OCI-LY7 (cell line): ENCODE measurements around the gene MAPK14. TPM values are rescaled to one million over a fixed set of nuclear protein-coding genes. Genes with fewer than 3 reads are reported as not detected.
"Not testable (repeated sequence)": the region's sequence is repeated elsewhere in the genome, so short reads cannot be mapped to it uniquely, and the experiment has no call there.

Source experiments
- BruUV-seq: library from RNA; stranded (reverse); fragments of 400-500 nt; replicated peaks from 2 replicates; lab custom pipeline; 2021; lab: Mats Ljungman, UMichigan
- CTCF ChIA-PET: fragments of 300-600 bp; sonication (Branson Sonifier 250); formaldehyde crosslinking; loops from one replicate; lab custom pipeline; 2022; ENCODE audit warnings: antibody characterized with exemption; ENCODE audit not compliant: unreplicated experiment; lab: Charles Lee
- POLR2A ChIA-PET: fragments of 300-600 bp; sonication (Branson Sonifier 250); formaldehyde crosslinking; loops from one replicate; lab custom pipeline; 2022; ENCODE audit warnings: antibody characterized with exemption; lab: Charles Lee
- DNase-seq: peaks from one replicate; pipeline ENCODE4 v3.0.0-alpha.2; 2015; ENCODE audit warnings: low spot score
- H2AFZ ChIP-seq: fragments of 200-600 bp; sonication (generic), shearing (Covaris generic); 2 replicates; pipeline ENCODE4 v1.6.1; 2014; ENCODE audit warnings: mild to moderate bottlenecking, antibody characterized with exemption, low read length, moderate library complexity
- H3K27ac ChIP-seq: fragments of 200-600 bp; sonication (generic); 2 replicates; pipeline ENCODE4 v1.5.1; 2014; ENCODE audit warnings: mixed run types, low read depth, mild to moderate bottlenecking, moderate library complexity, low read length, inconsistent platforms; ENCODE audit not compliant: poor library complexity, severe bottlenecking
- H3K36me3 ChIP-seq: fragments of 200-600 bp; sonication (generic); 2 replicates; pipeline ENCODE4 v1.6.1; 2014; ENCODE audit warnings: mild to moderate bottlenecking, antibody characterized with exemption, low read length, moderate library complexity, mixed read lengths; ENCODE audit not compliant: insufficient read depth
- H3K4me1 ChIP-seq: fragments of 200-600 bp; sonication (generic); 2 replicates; pipeline ENCODE4 v1.5.1; 2014; ENCODE audit warnings: mild to moderate bottlenecking, low read length; ENCODE audit not compliant: insufficient read depth, poor library complexity, severe bottlenecking
- H3K4me2 ChIP-seq: fragments of 200-600 bp; sonication (generic); 2 replicates; pipeline ENCODE4 v1.6.1; 2014; ENCODE audit warnings: mild to moderate bottlenecking, low read length
- H3K4me3 ChIP-seq: fragments of 200-600 bp; sonication (generic); 2 replicates; pipeline ENCODE4 v1.5.1; 2014; ENCODE audit warnings: mild to moderate bottlenecking, low read depth, low read length; ENCODE audit not compliant: poor library complexity, severe bottlenecking
- H3K79me2 ChIP-seq: fragments of 200-600 bp; sonication (generic); 2 replicates; pipeline ENCODE4 v1.6.1; 2016; ENCODE audit warnings: low read depth, mild to moderate bottlenecking, low read length, moderate library complexity, mixed read lengths; ENCODE audit not compliant: insufficient read depth
- H3K9me2 ChIP-seq: fragments of 200-600 bp; sonication (generic); 2 replicates; pipeline ENCODE4 v1.6.1; 2016; ENCODE audit warnings: mild to moderate bottlenecking, low read length, mixed read lengths; ENCODE audit not compliant: insufficient read depth
- H3K9me3 ChIP-seq: fragments of 200-600 bp; sonication (generic); 2 replicates; pipeline ENCODE4 v1.6.1; 2014; ENCODE audit warnings: mild to moderate bottlenecking, mixed run types, low read length, mixed read lengths
- H4K20me1 ChIP-seq: fragments of 200-600 bp; sonication (generic); 2 replicates; pipeline ENCODE4 v1.6.1; 2014; ENCODE audit warnings: mild to moderate bottlenecking, antibody characterized with exemption, low read length, moderate library complexity, mixed read lengths; ENCODE audit not compliant: insufficient read depth
- CTCF ChIP-seq: fragments of 200-600 bp; sonication (generic); conservative IDR thresholded peaks from 2 replicates; pipeline ENCODE4 v1.5.1; 2014; ENCODE audit warnings: mild to moderate bottlenecking, antibody characterized with exemption, low read length, moderate library complexity, mixed read lengths
- EZH2phosphoT487 ChIP-seq: fragments of 200-600 bp; sonication (generic); IDR thresholded peaks from 2 replicates; pipeline ENCODE4 v1.6.1; 2018; ENCODE audit warnings: low read depth, borderline replicate concordance, mild to moderate bottlenecking, mixed run types, antibody characterized with exemption, low read length, moderate library complexity, mixed read lengths
- intact Hi-C: fragments of 100-400 bp; cut with micrococcal nuclease; formaldehyde crosslinking; loops from one replicate; pipeline ENCODE4 v1.10.0; 2022; ENCODE audit not compliant: unreplicated experiment
- total RNA-seq, 2 experiments: library from RNA; depleted of rRNA in 1 of 2; stranded (reverse); fragments of >200 nt in 1 of 2; shearing (Covaris generic) in 1 of 2; gene quantifications; 2 replicates each; pipeline ENCODE4 v1.2.3, GENCODE V29; 2014 to 2022

The MAPK14 gene
- total RNA-seq, 2 experiments from 2014 or later = 38.7 to 43.1 TPM

GRCh38 chr6:36128073-36128472 is 100.5 kb downstream of the MAPK14 start:
- H3K4me2 ChIP-seq = no peak overlapping the region
- TF ChIP-seq EZH2phosphoT487 (no peak), CTCF (no peak)
- no peaks in the 10 kb centered on the region for H3K9me2 ChIP-seq
- ChIA-PET CTCF (no interaction called here), POLR2A (no interaction called here)
- peaks cover 25% of the 10 kb centered on the region for H3K4me1 ChIP-seq
- no peaks in the 10 kb centered on the region for H3K79me2 ChIP-seq
- intact Hi-C loops = no loop called here
- H3K27ac ChIP-seq = no peak overlapping the region
- DNase-seq = no peak
- H3K4me3 ChIP-seq = no peak overlapping the region
- H2AFZ ChIP-seq = no peak overlapping the region
- H3K36me3 ChIP-seq = no peaks in the 10 kb centered on the region
- H4K20me1 ChIP-seq = no peaks in the 10 kb centered on the region
- no TSS peak for BruUV-seq
- H3K9me3 ChIP-seq = no peaks in the 10 kb centered on the region

- H2AFZ ChIP-seq = no peak overlapping the region
- no peaks in the 10 kb centered on the region for H4K20me1 ChIP-seq
- ChIA-PET CTCF (no interaction called here), POLR2A (no interaction called here)
- no peaks in the 10 kb centered on the region for H3K9me3 ChIP-seq
- H3K36me3 ChIP-seq = no peaks in the 10 kb centered on the region
- H3K4me2 ChIP-seq = no peak overlapping the region
- DNase-seq = no peak
- H3K4me3 ChIP-seq = no peak overlapping the region
- H3K9me2 ChIP-seq = no peaks in the 10 kb centered on the region
- TF ChIP-seq CTCF (no peak), EZH2phosphoT487 (no peak)
- H3K4me1 ChIP-seq = peaks cover 19% of the 10 kb centered on the region
- no peak overlapping the region for H3K27ac ChIP-seq
- intact Hi-C loops = no loop called here
- H3K79me2 ChIP-seq = no peaks in the 10 kb centered on the region
- no TSS peak for BruUV-seq
Measured at GRCh38 chr6:36128793-36129192, 101.2 kb downstream of the MAPK14 start.

GRCh38 chr6:36129334-36129733 is 101.7 kb downstream of the MAPK14 start:
- H2AFZ ChIP-seq, DNase-seq, intact Hi-C loops, H3K27ac ChIP-seq, H3K4me3 ChIP-seq, BruUV-seq, H3K36me3 ChIP-seq, CTCF ChIA-PET, H4K20me1 ChIP-seq, H3K4me2 ChIP-seq, H3K9me3 ChIP-seq, H3K79me2 ChIP-seq, H3K9me2 ChIP-seq, POLR2A ChIA-PET: not testable (repeated sequence)
- peaks cover 17% of the 10 kb centered on the region for H3K4me1 ChIP-seq
